Neural progenitor cell (in vitro differentiated cells): ENCODE results near the gene COMMD10. TPM values are rescaled to one million over a fixed set of nuclear protein-coding genes. Genes with fewer than 3 reads are reported as not detected.

ENCODE experiments used
- DNase-seq: peaks from one replicate; pipeline ENCODE4 v3.0.0-alpha.2; 2016; ENCODE audit warnings: low spot score
- H2AFZ ChIP-seq: fragments of 200-600 bp; sonication (generic); replicated peaks from 2 replicates; pipeline ENCODE4 v1.6.1; 2016; ENCODE audit warnings: antibody characterized with exemption
- H3F3A ChIP-seq: fragments of 200-600 bp; sonication (generic); 2 replicates; pipeline ENCODE4 v1.6.1; 2016; ENCODE audit warnings: antibody characterized with exemption, low read depth
- H3K27ac ChIP-seq: fragments of 200-600 bp; sonication (generic); 2 replicates; pipeline ENCODE4 v1.5.1; 2016; ENCODE audit warnings: mild to moderate bottlenecking
- H3K27me3 ChIP-seq: fragments of 200-600 bp; sonication (generic); 2 replicates; pipeline ENCODE4 v1.6.1; 2016; ENCODE audit warnings: mild to moderate bottlenecking, moderate library complexity
- H3K36me3 ChIP-seq: fragments of 200-600 bp; sonication (generic); 2 replicates; pipeline ENCODE4 v1.5.1; 2016
- H3K4me1 ChIP-seq: fragments of 200-600 bp; sonication (generic); 2 replicates; pipeline ENCODE4 v1.6.1; 2016; ENCODE audit warnings: mixed run types
- H3K4me2 ChIP-seq: fragments of 200-600 bp; sonication (generic); 2 replicates; pipeline ENCODE4 v1.6.1; 2016
- H3K4me3 ChIP-seq: fragments of 200-600 bp; sonication (generic); 2 replicates; pipeline ENCODE4 v1.5.1; 2016
- H3K79me2 ChIP-seq: fragments of 200-600 bp; sonication (generic); 2 replicates; pipeline ENCODE4 v1.6.1; 2016; ENCODE audit warnings: low read depth
- H3K9ac ChIP-seq: fragments of 200-600 bp; sonication (generic); 2 replicates; pipeline ENCODE4 v1.6.1; 2016
- H3K9me3 ChIP-seq: fragments of 200-600 bp; sonication (generic); 2 replicates; pipeline ENCODE4 v1.5.1; 2016; ENCODE audit warnings: low read depth
- H4K20me1 ChIP-seq: fragments of 200-600 bp; sonication (generic); 2 replicates; pipeline ENCODE4 v1.6.1; 2016; ENCODE audit warnings: low read depth
- H3K27ac Mint-ChIP-seq: 3 replicates; pipeline ENCODE4 v1.8.0; 2021; ENCODE audit warnings: mixed read lengths
- H3K27me3 Mint-ChIP-seq: 2 replicates; pipeline ENCODE4 v1.8.0; 2022; ENCODE audit warnings: low read depth, mild to moderate bottlenecking, inconsistent platforms, moderate library complexity, mixed read lengths; ENCODE audit not compliant: insufficient read depth
- H3K36me3 Mint-ChIP-seq: 3 replicates; pipeline ENCODE4 v1.8.0; 2021; ENCODE audit warnings: mixed read lengths
- H3K4me1 Mint-ChIP-seq: 3 replicates; pipeline ENCODE4 v1.8.0; 2021; ENCODE audit warnings: mixed read lengths
- H3K4me3 Mint-ChIP-seq: 3 replicates; pipeline ENCODE4 v1.8.0; 2021; ENCODE audit warnings: mild to moderate bottlenecking, moderate library complexity, mixed read lengths
- H3K9me3 Mint-ChIP-seq: 3 replicates; pipeline ENCODE4 v1.8.0; 2020; ENCODE audit warnings: mixed read lengths
- EZH2 ChIP-seq: fragments of 200-600 bp; sonication (generic); IDR thresholded peaks from 2 replicates; pipeline ENCODE4 v1.6.1; 2017; ENCODE audit warnings: antibody characterized with exemption, mild to moderate bottlenecking, moderate library complexity
- EZH2phosphoT487 ChIP-seq: fragments of 200-600 bp; sonication (generic); IDR thresholded peaks from 2 replicates; pipeline ENCODE4 v1.6.1; 2017; ENCODE audit warnings: antibody characterized with exemption
- small RNA-seq: library from RNA; depleted of rRNA; stranded (forward); fragments of <200 nt; gene quantifications from one replicate; pipeline ENCODE3, GENCODE V24; 2015
- total RNA-seq: library from RNA; depleted of rRNA; stranded (reverse); fragments of >200 nt; gene quantifications from 2 replicates; pipeline ENCODE4 v1.2.3, GENCODE V29; 2015; ENCODE audit warnings: low replicate concordance
- TF ChIP-seq, protein P1 (sequence below): fragments of 200-600 bp; sonication (generic); IDR thresholded peaks from 2 replicates; pipeline ENCODE4 v1.5.1; 2017; ENCODE audit warnings: antibody characterized with exemption, mild to moderate bottlenecking

The COMMD10 gene
- total RNA-seq, 1 donor from 2014 or later = 77.0 TPM

DNA sequence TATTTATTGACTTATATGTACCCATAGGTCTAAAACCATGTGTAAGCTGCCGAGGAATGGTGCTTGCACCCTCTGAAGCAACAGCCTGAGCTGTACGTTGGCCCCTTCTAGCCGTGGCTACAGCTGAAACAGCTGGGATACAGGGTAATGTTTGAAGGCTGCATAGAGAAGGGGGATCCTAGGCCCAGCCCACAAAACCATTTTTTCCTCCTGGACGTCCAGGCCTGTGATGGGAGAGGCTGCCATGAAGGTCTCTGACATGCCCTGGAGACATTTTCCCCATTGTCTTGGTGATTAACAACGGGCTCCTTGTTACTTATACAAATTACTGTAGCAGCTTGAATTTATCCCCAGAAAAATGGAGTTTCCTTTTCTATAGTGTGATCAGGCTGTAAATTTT is 244.7 kb downstream of the COMMD10 start:
- Mint-ChIP-seq H3K27me3 (peaks cover 2% of the 10 kb centered on the region), H3K4me3 (no peak overlapping the region), H3K27ac (no peak overlapping the region), H3K4me1 (no peaks in the 10 kb centered on the region), H3K9me3 (peaks cover 25% of the 10 kb centered on the region), H3K36me3 (peaks cover 19% of the 10 kb centered on the region)
- no peaks in the 10 kb centered on the region for H3K27me3 ChIP-seq
- no peak overlapping the region for H3K4me3 ChIP-seq
- H3K4me2 ChIP-seq = no peak overlapping the region
- no peak overlapping the region for H2AFZ ChIP-seq
- DNase-seq = no peak
- no peaks in the 10 kb centered on the region for H3K79me2 ChIP-seq
- no peaks in the 10 kb centered on the region for H3K4me1 ChIP-seq
- no peaks in the 10 kb centered on the region for H3K9me3 ChIP-seq
- no peaks in the 10 kb centered on the region for H4K20me1 ChIP-seq
- no peak overlapping the region for H3K27ac ChIP-seq
- H3K9ac ChIP-seq = no peak overlapping the region
- TF ChIP-seq, protein P1, sequence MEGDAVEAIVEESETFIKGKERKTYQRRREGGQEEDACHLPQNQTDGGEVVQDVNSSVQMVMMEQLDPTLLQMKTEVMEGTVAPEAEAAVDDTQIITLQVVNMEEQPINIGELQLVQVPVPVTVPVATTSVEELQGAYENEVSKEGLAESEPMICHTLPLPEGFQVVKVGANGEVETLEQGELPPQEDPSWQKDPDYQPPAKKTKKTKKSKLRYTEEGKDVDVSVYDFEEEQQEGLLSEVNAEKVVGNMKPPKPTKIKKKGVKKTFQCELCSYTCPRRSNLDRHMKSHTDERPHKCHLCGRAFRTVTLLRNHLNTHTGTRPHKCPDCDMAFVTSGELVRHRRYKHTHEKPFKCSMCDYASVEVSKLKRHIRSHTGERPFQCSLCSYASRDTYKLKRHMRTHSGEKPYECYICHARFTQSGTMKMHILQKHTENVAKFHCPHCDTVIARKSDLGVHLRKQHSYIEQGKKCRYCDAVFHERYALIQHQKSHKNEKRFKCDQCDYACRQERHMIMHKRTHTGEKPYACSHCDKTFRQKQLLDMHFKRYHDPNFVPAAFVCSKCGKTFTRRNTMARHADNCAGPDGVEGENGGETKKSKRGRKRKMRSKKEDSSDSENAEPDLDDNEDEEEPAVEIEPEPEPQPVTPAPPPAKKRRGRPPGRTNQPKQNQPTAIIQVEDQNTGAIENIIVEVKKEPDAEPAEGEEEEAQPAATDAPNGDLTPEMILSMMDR = no peak
- TF ChIP-seq EZH2 = no peak
- H3F3A ChIP-seq = no peaks in the 10 kb centered on the region
- H3K36me3 ChIP-seq = no peaks in the 10 kb centered on the region

DNA sequence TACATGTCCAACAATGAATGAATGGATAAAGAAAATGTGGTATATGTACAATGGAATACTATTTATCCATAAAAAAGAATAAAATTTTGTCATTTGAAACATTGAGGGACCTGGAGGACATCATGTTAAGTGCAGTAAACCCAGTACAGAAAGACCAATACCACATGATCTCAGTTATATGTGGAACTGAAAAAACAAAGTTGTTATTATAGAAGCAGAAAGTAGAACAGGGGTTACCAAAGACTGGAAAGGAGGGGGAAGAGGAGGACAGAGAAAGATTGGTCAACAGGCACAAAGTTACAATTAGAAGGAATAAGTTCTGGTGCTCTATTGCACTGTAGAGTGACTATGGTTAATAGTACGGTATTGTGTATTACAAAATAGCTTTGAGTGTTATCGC is 256.0 kb downstream of the COMMD10 start:
- Histone ChIP-seq H3F3A (no peaks in the 10 kb centered on the region), H3K9me3 (peaks cover 5% of the 10 kb centered on the region), H3K79me2 (no peaks in the 10 kb centered on the region), H3K36me3 (no peaks in the 10 kb centered on the region), H3K4me2 (no peak overlapping the region), H3K27me3 (no peaks in the 10 kb centered on the region), H3K4me3 (no peak overlapping the region), H4K20me1 (no peaks in the 10 kb centered on the region), H2AFZ (no peak overlapping the region), H3K9ac (no peak overlapping the region), H3K27ac (no peak overlapping the region), H3K4me1 (peaks cover 7% of the 10 kb centered on the region)
- no peak for DNase-seq
- Mint-ChIP-seq H3K4me1 (no peaks in the 10 kb centered on the region), H3K27ac (no peak overlapping the region), H3K4me3 (no peak overlapping the region), H3K27me3 (no peaks in the 10 kb centered on the region), H3K9me3 (peaks cover 6% of the 10 kb centered on the region), H3K36me3 (peaks cover 2% of the 10 kb centered on the region)
- TF ChIP-seq EZH2phosphoT487 (no peak), EZH2 (no peak)
- TF ChIP-seq, protein P1 = no peak

Small RNAs within 50 kb of the gene (small RNA-seq; reads per million reads assigned to genes)
- gene HMGN2P27 (not detected), gene RNU6-644P (not detected)

Other genes with a start within 250 kb of the COMMD10 start
- gene ATG12, start 243.5 kb upstream of the COMMD10 start, total RNA-seq = 50.4 and 122 TPM in 2 replicates
- 139 and 157 TPM in 2 replicates for gene AP3S1, start 243.1 kb upstream of the COMMD10 start, total RNA-seq
- gene LVRN, start 122.5 kb upstream of the COMMD10 start, total RNA-seq = 0.41 and 0.53 TPM in 2 replicates
- not detected in 2 replicates for gene ARL14EPL, start 52.6 kb upstream of the COMMD10 start, total RNA-seq